ENCODE data around the gene ZNF57. TPM values are rescaled to one million over a fixed set of nuclear protein-coding genes. Genes with fewer than 3 reads are reported as not detected.
A peak's percentile ranks its signal among the peaks of the same experiment; 100 is the strongest.

ZNF57 gene
- total and polyA plus RNA-seq, 9 of the 15 experiments (the other 6 are each of a cell fraction or from before 2014, with no cell fraction given), result 3.9 to 13.5 (median 7.8) TPM

- TF ChIP-seq, protein P1, sequence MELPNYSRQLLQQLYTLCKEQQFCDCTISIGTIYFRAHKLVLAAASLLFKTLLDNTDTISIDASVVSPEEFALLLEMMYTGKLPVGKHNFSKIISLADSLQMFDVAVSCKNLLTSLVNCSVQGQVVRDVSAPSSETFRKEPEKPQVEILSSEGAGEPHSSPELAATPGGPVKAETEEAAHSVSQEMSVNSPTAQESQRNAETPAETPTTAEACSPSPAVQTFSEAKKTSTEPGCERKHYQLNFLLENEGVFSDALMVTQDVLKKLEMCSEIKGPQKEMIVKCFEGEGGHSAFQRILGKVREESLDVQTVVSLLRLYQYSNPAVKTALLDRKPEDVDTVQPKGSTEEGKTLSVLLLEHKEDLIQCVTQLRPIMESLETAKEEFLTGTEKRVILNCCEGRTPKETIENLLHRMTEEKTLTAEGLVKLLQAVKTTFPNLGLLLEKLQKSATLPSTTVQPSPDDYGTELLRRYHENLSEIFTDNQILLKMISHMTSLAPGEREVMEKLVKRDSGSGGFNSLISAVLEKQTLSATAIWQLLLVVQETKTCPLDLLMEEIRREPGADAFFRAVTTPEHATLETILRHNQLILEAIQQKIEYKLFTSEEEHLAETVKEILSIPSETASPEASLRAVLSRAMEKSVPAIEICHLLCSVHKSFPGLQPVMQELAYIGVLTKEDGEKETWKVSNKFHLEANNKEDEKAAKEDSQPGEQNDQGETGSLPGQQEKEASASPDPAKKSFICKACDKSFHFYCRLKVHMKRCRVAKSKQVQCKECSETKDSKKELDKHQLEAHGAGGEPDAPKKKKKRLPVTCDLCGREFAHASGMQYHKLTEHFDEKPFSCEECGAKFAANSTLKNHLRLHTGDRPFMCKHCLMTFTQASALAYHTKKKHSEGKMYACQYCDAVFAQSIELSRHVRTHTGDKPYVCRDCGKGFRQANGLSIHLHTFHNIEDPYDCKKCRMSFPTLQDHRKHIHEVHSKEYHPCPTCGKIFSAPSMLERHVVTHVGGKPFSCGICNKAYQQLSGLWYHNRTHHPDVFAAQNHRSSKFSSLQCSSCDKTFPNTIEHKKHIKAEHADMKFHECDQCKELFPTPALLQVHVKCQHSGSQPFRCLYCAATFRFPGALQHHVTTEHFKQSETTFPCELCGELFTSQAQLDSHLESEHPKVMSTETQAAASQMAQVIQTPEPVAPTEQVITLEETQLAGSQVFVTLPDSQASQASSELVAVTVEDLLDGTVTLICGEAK (IDR thresholded peaks at IDR 0.05), result peak; percentile 74
- TF ChIP-seq, protein P1 (CRISPR knock-in tag; IDR thresholded peaks at IDR 0.05), result no peak
- TF ChIP-seq ZNF431 (CRISPR knock-in tag; IDR thresholded peaks at IDR 0.05) (no peak), ZNF609 (CRISPR knock-in tag; IDR thresholded peaks at IDR 0.05; ENCODE audit: borderline replicate concordance) (no peak), MXD1 (CRISPR knock-in tag; IDR thresholded peaks at IDR 0.05; ENCODE audit: borderline replicate concordance, poor library complexity, severe bottlenecking) (no peak), ZNF75A (CRISPR knock-in tag; IDR thresholded peaks at IDR 0.05) (peak; percentile 100), MTA1 (IDR thresholded peaks at IDR 0.05; ENCODE audit: borderline replicate concordance) (peak; percentile 79), PYGO2 (tag; IDR thresholded peaks at IDR 0.05) (no peak), CBX1 (IDR thresholded peaks at IDR 0.05; ENCODE audit: low read depth) (peak; percentile 99), SP1 (CRISPR knock-in tag; IDR thresholded peaks at IDR 0.05) (no peak), LARP7 (IDR thresholded peaks at IDR 0.05) (no peak), ZBTB8A (IDR thresholded peaks at IDR 0.05; ENCODE audit: partially characterized antibody) (no peak), SMARCA5 (IDR thresholded peaks at IDR 0.05) (peak; percentile 76; the same call in 1 of the 2 replicates)
- TF ChIP-seq, protein P2, sequence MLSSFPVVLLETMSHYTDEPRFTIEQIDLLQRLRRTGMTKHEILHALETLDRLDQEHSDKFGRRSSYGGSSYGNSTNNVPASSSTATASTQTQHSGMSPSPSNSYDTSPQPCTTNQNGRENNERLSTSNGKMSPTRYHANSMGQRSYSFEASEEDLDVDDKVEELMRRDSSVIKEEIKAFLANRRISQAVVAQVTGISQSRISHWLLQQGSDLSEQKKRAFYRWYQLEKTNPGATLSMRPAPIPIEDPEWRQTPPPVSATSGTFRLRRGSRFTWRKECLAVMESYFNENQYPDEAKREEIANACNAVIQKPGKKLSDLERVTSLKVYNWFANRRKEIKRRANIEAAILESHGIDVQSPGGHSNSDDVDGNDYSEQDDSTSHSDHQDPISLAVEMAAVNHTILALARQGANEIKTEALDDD (IDR thresholded peaks at IDR 0.05), result no peak
Measured at GRCh38 chr19:2933490-2933910, 32.8 kb downstream of the ZNF57 start (continued).

Measured in K562 (cell line).